GM18951 (cell line): ENCODE results near the gene AGMO.

Experiments used
- POLR2A ChIP-seq: IDR thresholded peaks from 4 replicates; pipeline ENCODE4 v1.6.1; 2011; ENCODE audit warnings: mild to moderate bottlenecking; ENCODE audit not compliant: insufficient read length, insufficient read depth; ENCODE audit errors: extremely low read depth
- in situ Hi-C: fragments of 300-500 bp; cut with MboI; formaldehyde crosslinking; loops from one replicate; pipeline ENCODE4 v1.12.0; 2022; ENCODE audit warnings: low sequenced_read_pairs, mixed read lengths, inconsistent platforms; ENCODE audit not compliant: unreplicated experiment

Gene AGMO

GRCh38 chr7:15446280-15446679 lies 115.5 kb downstream of the AGMO start:
- in situ Hi-C loops: no loop called here
- TF ChIP-seq POLR2A: no peak

- in situ Hi-C loops: no loop called here
Observed at GRCh38 chr7:15441915-15442314, 119.9 kb downstream of the AGMO start.

GRCh38 chr7:15440482-15440881 lies 121.3 kb downstream of the AGMO start:
- TF ChIP-seq POLR2A: no peak
- in situ Hi-C loops: no loop called here

More at GRCh38 chr7:15441915-15442314, 119.9 kb downstream of the AGMO start:
- no peak for TF ChIP-seq POLR2A

GRCh38 chr7:15439853-15440252 lies 122.0 kb downstream of the AGMO start:
- TF ChIP-seq POLR2A: no peak
- in situ Hi-C loops: no loop called here

- in situ Hi-C loops: no loop called here
- TF ChIP-seq POLR2A: no peak
Observed at GRCh38 chr7:15433151-15433550, 128.7 kb downstream of the AGMO start.

GRCh38 chr7:15430911-15431310 lies 130.9 kb downstream of the AGMO start:
- in situ Hi-C loops: no loop called here
- no peak for TF ChIP-seq POLR2A

GRCh38 chr7:15430191-15430590 lies 131.6 kb downstream of the AGMO start:
- in situ Hi-C loops: no loop called here
- no peak for TF ChIP-seq POLR2A

GRCh38 chr7:15424468-15424867 lies 137.3 kb downstream of the AGMO start:
- in situ Hi-C loops: no loop called here
- no peak for TF ChIP-seq POLR2A

GRCh38 chr7:15419596-15419995 lies 142.2 kb downstream of the AGMO start:
- no peak for TF ChIP-seq POLR2A
- in situ Hi-C loops: no loop called here

GRCh38 chr7:15418264-15418663 lies 143.6 kb downstream of the AGMO start:
- TF ChIP-seq POLR2A: no peak
- in situ Hi-C loops: no loop called here

- TF ChIP-seq POLR2A: no peak
- in situ Hi-C loops: no loop called here
Observed at GRCh38 chr7:15417341-15417988, 144.3 kb downstream of the AGMO start.

- TF ChIP-seq POLR2A: no peak
- in situ Hi-C loops: no loop called here
Observed at GRCh38 chr7:15411019-15411418, 150.8 kb downstream of the AGMO start.

- no peak for TF ChIP-seq POLR2A
Observed at GRCh38 chr7:15407910-15408309, 153.9 kb downstream of the AGMO start.

GRCh38 chr7:15403751-15404150 lies 158.1 kb downstream of the AGMO start:
- no peak for TF ChIP-seq POLR2A
- in situ Hi-C loops: no loop called here

More at GRCh38 chr7:15407910-15408309, 153.9 kb downstream of the AGMO start:
- in situ Hi-C loops: no loop called here

- TF ChIP-seq POLR2A: no peak
- in situ Hi-C loops: no loop called here
Observed at GRCh38 chr7:15403315-15403714, 158.5 kb downstream of the AGMO start.
